GM21786 (cell line): ENCODE data around the gene SFXN3.
A peak's percentile ranks its signal among the peaks of the same experiment; 100 is the strongest.

Experiments
- ATAC-seq: cut with Tn5 transposase; IDR thresholded peaks from one replicate; pipeline ENCODE4 v1.9.1; 2021; ENCODE audit not compliant: unreplicated experiment

SFXN3 gene

GRCh38 chr10:101054876-101055275, 23.8 kb downstream of the SFXN3 start:
- no peak for ATAC-seq

DNA sequence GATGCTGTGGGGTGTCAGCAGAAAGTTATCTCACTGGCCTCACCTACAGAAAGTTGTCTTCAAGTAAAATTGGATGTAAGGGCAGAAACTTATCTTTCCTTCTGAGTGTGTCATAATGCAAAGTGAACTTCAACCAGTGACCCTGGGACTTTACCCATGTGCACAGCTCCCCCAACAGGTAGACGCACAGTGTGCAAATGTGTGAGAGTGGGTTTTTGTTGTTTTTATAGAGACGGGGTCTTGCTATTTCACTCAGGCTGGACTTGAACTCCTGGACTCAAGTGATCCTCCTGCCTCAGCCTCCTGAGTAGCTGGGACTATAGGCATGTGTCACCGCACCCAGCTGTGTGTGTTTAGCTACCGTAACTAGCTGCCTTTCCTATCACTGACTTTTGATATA, 24.4 kb downstream of the SFXN3 start:
- ATAC-seq: no peak

- ATAC-seq: no peak
These were observed 25.5 kb downstream of the SFXN3 start for GRCh38 chr10:101056365-101057151.

DNA sequence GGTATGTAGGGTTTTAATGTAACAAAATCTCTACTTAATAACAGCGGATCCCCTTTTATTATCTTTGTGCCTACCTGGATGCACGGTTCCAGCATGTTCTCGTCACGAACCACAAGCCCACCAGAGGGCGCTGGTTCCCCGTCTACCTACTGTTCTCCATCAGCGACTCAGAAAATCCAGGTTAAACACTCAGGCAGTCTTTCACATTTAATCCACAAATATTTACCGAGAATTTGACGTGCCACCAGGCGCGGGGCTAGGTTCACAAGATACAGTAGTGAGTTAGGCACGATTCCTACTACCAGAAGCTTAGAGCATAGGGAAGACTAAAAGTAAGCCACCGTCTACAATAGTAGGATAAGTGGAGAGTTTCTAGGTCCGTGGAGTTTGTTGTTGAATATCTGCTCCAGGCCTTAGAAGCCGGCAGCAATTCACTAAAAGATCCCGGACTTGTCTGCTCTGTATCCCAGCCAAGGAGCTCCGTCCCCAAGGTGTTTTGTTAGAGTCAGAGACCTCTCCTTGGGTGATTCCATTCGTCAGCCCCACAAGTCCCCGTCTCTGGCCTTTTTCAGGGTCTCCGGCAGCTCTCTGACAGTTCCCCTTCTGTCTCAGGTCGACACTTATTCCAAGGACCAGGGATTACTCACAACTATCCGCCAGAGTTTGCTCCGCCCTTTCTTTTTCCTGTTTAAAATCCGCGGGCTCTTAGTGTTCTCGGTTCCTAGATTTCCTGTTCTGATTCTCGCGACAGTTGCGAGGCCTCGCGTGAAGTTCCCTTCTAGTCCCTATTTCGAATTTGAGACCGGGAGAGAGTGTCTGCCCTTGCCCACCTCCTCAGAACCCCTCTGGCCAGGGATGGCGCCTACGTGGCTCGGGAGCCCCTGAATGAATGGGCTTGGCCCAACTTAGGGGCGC, 29.3 kb downstream of the SFXN3 start:
- ATAC-seq: peak; percentile 38

DNA sequence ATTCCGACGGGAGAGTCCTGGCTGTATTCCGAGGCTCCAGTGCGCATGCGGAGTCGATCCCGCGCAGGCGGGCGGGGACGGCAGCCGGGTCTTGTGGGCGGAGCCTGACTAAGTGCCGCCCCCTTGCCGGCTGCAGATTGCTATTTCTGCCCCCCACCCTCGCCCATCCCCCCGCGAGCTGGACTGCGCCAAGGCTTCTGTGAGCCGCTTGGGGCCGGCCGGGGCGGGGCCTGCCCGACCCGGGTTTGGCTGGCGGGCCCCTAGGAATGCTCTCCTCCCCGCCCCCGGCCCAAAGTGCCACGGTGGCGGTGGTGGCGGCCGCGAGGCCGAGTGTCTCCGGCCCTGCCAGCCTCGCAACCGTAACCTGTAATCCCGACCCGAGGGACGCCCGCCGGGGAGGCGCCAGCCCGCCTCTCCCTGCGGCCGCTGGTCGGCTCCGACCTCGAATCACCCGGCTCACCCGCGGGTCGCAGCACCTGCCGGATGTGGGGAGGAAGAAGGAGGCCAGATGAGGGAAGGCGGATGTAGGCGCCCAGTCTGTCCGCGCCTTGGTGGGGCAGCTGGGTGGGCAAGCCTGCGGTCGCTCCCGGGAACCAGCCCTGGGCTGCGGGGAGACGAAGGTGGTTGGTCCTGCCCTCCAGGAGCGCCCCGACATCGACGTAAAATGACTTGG, 30.1 kb downstream of the SFXN3 start:
- ATAC-seq: peak; percentile 56

DNA sequence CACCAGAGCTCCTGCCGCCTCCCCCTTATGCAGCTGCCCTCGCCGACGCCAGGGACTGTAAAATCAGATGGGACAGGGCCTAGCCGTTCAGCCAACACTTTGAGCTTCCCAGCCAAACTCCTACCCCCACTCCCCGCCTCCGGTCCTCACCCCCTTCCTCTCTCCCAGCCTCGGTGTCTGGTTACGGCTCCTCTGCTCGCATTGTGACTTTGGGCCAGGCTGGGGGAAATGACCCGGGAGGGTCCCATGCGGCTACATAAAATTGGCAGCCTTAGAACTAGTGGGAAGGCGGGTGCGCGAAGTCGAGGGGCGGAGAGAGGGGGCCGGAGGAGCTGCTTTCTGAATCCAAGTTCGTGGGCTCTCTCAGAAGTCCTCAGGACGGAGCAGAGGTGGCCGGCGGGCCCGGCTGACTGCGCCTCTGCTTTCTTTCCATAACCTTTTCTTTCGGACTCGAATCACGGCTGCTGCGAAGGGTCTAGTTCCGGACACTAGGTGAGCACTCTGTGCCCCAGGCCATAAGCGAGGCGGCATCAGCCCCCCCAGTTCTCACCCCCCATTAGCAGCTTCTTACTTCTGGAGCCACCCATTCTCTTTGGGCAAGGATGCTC, 30.7 kb downstream of the SFXN3 start, which contains the start of gene KAZALD1:
KAZALD1 (plus strand) TSS at position 366 of the 608 bp plus-strand sequence. CDS start 604 bp downstream, outside the sequence.
- no peak for ATAC-seq

- ATAC-seq: peak; percentile 23
These were observed 31.4 kb downstream of the SFXN3 start for GRCh38 chr10:101062232-101063049.

GRCh38 chr10:101063050-101063525, 32.1 kb downstream of the SFXN3 start:
- ATAC-seq: no peak

GRCh38 chr10:101063548-101064414, 32.7 kb downstream of the SFXN3 start:
- no peak for ATAC-seq

DNA sequence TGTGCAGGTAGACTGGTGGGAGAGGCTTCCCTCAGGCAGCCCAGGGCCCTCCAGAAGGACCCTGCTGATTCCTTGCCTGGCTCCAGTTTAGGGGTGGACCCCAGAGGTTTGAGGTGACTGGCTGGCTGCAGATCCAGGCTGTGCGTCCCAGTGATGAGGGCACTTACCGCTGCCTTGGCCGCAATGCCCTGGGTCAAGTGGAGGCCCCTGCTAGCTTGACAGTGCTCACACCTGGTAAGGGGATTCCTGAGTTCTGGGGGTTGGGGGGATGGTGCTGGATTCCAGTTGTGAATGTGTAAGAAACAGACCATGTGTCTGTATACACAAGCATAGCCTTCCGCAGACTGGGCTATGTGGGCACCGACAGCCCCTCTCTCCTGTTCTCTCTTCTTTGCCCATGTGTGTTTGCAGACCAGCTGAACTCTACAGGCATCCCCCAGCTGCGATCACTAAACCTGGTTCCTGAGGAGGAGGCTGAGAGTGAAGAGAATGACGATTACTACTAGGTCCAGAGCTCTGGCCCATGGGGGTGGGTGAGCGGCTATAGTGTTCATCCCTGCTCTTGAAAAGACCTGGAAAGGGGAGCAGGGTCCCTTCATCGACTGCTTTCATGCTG, 33.5 kb downstream of the SFXN3 start:
- ATAC-seq: no peak

GRCh38 chr10:101065481-101066145, 34.6 kb downstream of the SFXN3 start:
- ATAC-seq: no peak

DNA sequence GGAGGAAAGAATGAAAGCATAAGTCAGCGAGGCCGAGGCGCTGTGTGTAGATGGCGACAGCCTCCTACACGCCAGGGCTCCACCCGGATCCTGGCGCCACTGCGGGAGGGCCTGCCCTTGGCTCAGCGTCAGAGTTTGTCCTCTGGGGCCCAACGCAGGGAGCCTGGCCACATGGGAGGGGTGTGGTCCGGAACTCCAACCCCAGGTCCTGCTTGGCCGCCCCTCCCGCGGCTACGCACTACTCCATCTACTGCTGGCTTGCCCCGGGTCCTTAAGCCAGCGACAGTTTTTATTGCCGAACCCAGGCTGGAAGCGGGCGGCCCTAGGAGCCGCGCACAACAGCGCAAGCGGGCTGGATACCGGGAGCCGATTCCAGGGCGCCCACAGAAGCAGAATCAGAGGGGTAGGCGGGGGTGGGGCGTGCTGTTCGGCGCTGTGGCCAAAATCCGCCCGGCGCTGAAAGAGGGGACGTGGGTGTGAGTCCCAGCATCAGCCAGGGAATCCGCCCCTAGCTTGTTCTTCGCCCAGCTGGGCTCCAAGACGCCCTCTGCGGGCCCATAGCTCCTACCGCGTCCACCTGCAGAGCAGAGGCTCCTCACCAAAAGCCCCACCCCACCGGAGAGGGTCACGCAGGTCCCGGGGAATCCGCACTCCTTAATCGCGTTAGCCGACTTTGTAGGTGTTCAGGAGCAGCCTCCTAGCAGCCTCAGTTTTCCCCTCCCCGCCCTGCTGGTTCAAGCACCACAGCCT, 35.3 kb downstream of the SFXN3 start:
- ATAC-seq: no peak

- ATAC-seq: no peak
These were observed 35.9 kb downstream of the SFXN3 start for GRCh38 chr10:101066896-101067355.

GRCh38 chr10:101067356-101068083, 36.5 kb downstream of the SFXN3 start:
- peak; percentile 43 for ATAC-seq

DNA sequence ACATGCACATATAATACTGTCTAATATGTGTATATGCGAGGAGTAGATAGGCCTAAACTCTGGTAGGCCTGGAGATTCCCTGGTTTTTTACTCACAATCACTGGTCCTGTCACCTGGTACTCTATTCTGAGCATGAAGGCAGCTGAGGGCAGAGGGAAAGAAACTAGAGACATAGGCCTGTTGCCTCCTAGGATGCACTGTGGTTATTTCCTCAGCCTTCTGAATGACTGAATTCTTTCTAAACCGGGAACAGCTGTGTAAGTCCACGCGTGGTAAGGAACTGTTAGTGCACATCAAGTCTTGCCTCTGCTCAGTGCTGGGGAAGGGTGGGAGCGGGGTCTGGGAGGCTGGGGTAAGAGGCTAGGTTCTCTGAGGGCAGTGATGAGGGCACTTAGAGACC, 38.4 kb downstream of the SFXN3 start:
- ATAC-seq: no peak

DNA sequence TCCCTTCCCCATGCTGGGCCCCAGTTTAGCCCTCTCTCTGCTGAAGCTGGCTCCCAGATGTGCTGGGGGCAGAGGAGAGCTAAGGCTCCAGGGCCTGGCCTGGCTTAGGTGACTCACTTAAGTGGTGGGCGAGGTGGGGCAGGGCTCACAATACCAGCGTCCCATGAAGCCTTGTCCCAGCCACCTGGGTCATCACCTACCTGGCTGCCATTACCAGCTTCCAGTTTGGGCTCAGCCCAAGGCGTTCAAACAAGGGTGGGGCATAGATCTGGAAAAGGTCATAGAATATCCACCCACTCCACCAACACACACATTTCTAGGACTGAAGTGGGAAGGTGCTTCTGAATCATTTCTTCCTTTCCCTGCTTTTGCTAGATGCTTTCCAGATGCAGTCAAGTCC, 39.1 kb downstream of the SFXN3 start:
- no peak for ATAC-seq
